HG02870 (cell line): ENCODE measurements around the gene TLR2.

Source experiments
- ATAC-seq: cut with Tn5 transposase; IDR thresholded peaks from one replicate; pipeline ENCODE4 v1.9.1; 2021; ENCODE audit warnings: mild to moderate bottlenecking, moderate library complexity; ENCODE audit not compliant: unreplicated experiment

TLR2 gene

GRCh38 chr4:153728660-153729059, 44.6 kb downstream of the TLR2 start:
- ATAC-seq, result peak; percentile 41

DNA sequence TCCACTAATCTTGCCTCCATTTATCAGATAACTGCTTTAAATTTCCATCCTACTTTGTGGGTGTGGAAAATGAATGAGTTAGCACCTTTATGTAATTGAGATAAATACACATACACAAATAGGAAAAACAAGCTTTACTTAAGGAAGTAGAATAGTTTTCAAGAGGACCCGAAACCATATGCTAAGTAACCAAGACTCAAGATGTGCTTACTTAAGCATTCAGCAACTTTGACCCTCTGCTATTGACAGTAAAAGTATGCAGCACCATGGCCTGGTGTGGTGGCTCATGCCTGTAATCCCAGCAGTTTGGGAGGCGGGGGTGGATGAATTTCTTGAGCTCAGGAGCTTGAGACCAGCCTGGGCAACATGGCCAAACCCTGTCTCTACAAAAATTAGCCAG, 45.8 kb downstream of the TLR2 start:
- ATAC-seq, result no peak

- ATAC-seq, result no peak
Measured at GRCh38 chr4:153731239-153731638, 47.2 kb downstream of the TLR2 start.

DNA sequence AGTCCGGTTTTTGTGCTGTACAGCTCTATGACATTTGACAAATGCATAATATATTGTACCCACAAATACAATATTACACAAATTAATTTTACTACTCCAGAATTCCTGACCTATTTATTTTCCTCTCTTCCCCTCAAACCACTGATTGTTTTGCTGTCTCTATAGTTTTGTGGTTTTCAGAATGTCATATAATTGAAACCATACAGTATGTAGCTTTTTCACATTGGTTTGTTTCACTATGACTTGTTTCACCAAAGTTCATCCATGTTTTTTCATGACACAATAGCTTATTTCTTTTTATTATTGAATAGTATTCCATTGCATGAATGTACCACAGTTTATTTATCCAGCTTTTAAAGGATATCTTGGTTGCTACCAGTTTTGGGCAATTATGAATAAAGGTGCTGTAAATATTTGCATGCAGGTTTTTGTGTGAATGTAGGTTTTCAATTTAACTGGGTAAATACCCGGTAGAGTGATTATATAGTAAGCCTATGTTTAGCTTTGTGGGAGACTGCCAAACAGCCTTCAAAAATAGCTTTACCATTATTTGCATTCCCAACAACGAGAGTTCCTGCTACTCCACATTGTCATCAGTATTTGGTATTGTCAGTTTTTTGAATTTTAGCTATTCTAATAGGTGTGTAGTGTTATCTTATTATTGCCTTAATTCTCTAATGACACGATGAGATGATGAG, 49.8 kb downstream of the TLR2 start:
- ATAC-seq, result no peak

GRCh38 chr4:153735906-153736461, 51.9 kb downstream of the TLR2 start:
- ATAC-seq, result no peak

- ATAC-seq, result no peak
Measured at GRCh38 chr4:153741541-153741940, 57.5 kb downstream of the TLR2 start.

- no peak for ATAC-seq
Measured at GRCh38 chr4:153745651-153746050, 61.6 kb downstream of the TLR2 start.

GRCh38 chr4:153747406-153747955, 63.4 kb downstream of the TLR2 start:
- no peak for ATAC-seq

DNA sequence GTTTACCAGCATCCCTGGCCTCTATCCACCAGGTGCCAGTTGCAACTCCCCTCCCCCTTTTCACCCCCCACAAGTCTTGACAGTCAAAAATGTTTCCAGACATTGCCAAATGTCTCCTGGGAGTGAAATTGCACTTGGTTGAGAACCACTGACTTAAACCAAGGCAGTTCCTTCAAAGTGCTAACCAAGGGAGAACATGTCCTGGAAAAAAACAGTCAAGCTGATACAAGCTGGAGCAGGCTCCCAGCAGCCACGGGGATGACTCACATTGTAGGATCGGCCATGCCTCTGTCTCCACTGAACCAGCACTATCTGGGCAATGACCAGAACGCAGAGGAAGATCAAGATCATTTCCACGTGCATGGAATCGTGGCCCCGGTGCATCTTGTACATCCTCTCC, 64.3 kb downstream of the TLR2 start:
- ATAC-seq, result no peak

DNA sequence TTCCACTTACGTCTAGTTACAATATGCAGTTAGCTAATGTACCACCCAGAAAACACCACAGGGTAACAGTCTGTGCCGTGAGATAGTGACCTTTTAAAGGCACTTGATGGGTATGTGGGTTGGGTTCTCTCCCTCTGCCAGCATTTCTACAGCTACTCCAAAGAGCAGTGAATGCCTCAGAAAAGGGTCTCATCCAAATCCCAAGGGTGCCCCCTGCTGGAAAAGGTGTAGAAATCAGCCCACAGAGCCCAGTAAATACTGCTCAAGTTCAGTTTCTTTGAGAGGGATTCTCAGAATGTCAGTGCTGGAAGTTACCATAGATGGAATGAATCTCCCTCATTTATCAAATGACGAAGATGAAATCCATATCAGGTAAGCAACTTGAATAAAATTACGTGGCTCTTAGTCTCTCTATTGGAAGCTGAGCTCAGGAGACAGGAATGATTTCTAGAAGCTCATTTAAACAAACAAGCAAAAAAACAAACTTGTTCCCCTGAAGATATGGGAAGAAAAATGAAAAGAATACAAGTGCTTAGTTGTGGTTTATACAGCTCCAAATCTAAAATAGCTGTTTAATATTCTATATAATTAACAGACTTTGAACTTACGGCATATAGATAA, 66.2 kb downstream of the TLR2 start:
- peak; percentile 79 for ATAC-seq

DNA sequence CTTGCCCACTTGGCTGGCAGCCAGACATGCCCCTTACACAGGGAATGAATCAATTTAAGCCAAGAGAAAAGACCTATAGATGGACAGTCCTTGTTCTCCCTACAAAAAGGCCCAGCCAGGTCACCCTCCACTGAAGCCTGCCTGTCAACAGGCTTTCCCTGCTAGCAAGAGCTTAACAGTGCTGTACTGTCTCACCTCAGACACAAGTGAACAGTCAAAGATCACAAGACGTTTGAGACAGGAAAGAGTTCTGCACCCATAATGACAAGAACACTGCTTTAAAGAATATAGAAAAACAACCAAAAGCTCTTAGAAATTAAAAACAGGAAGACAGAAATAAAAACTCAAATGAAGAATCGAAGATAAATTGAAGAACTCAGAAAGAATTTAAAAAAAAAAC, 71.1 kb downstream of the TLR2 start:
- no peak for ATAC-seq
